Osteocyte (in vitro differentiated cells): ENCODE measurements around the gene MC5R. TPM values are rescaled to one million over a fixed set of nuclear protein-coding genes. Genes with fewer than 3 reads are reported as not detected.

Experiments used
- DNase-seq: peaks from one replicate; pipeline ENCODE4 v3.0.0; 2021; ENCODE audit warnings: mixed read lengths; ENCODE audit not compliant: unreplicated experiment; ENCODE audit errors: extremely low spot score
- H3K27ac Mint-ChIP-seq: one replicate; pipeline ENCODE4 v1.8.0; 2021; ENCODE audit warnings: mild to moderate bottlenecking, mixed read lengths; ENCODE audit not compliant: unreplicated experiment
- H3K27me3 Mint-ChIP-seq: one replicate; pipeline ENCODE4 v1.8.0; 2021; ENCODE audit warnings: mixed read lengths; ENCODE audit not compliant: unreplicated experiment
- H3K36me3 Mint-ChIP-seq: one replicate; pipeline ENCODE4 v1.8.0; 2021; ENCODE audit warnings: mixed read lengths; ENCODE audit not compliant: unreplicated experiment
- H3K4me1 Mint-ChIP-seq: one replicate; pipeline ENCODE4 v1.8.0; 2021; ENCODE audit warnings: mixed read lengths; ENCODE audit not compliant: unreplicated experiment
- H3K4me3 Mint-ChIP-seq: one replicate; pipeline ENCODE4 v1.8.0; 2021; ENCODE audit warnings: mild to moderate bottlenecking, moderate library complexity, mixed read lengths; ENCODE audit not compliant: unreplicated experiment
- H3K9me3 Mint-ChIP-seq: one replicate; pipeline ENCODE4 v1.8.0; 2021; ENCODE audit warnings: mixed read lengths; ENCODE audit not compliant: unreplicated experiment
- long read RNA-seq: library from polyadenylated mRNA; unstranded; transcript quantifications from one replicate; pipeline ENCODE4 v2.0.0, GENCODE V29; 2021
- total RNA-seq: library from RNA; stranded (reverse); gene quantifications from 2 replicates; pipeline ENCODE4 v1.2.1, GENCODE V29; 2021
- TF ChIP-seq, protein P1 (sequence below): fragments of 200-600 bp; sonication (generic); IDR thresholded peaks from 2 replicates; pipeline ENCODE4 v1.5.0; 2021; ENCODE audit warnings: antibody characterized with exemption, mild to moderate bottlenecking, moderate library complexity

The MC5R gene
- not detected in 2 replicates for total RNA-seq
- long read RNA-seq: 0 reads

DNA sequence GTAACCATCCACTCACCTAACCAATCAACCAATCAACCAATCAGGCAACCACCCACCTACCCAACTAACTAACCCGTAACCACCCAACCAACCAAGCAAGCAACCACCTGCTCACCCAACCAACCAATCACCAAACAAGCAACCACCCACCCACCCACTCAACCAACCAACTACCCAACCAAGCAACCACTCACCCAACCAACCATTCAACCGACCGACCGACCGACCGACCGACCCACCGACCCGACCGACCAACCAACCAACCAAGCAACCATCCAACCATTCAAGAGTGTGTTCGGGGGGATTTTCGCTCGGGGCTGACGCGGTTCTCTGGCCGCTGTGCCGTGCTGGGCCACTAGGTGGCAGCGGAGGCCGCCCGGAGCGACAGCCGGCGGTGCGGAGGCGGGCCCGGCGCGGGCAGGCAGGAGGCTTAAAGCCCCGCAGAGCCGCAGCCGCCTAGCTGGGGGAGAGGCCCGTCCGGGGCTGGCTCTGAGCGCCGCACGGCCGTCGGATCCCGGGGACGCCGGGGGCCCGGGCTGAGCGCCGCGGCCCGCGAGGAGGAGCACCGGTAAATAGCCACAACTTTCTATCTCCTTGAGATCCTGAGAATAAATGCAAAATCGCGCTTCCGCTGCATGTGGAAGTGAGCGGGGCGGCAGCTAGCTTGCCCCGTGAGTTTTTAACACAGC is at the start of gene MC5R:
MC5R (plus strand) TSS at position 443 of the 689 bp plus-strand sequence. CDS start 1,617 bp downstream, outside the sequence.
- Mint-ChIP-seq H3K27ac (no peak within 1 kb of the TSS), H3K4me1 (no peaks in the 10 kb centered on the region), H3K27me3 (no peaks in the 10 kb centered on the region), H3K4me3 (no peak within 1 kb of the TSS), H3K9me3 (no peaks in the 10 kb centered on the region), H3K36me3 (no peaks in the 10 kb centered on the region)
- TF ChIP-seq, protein P1, sequence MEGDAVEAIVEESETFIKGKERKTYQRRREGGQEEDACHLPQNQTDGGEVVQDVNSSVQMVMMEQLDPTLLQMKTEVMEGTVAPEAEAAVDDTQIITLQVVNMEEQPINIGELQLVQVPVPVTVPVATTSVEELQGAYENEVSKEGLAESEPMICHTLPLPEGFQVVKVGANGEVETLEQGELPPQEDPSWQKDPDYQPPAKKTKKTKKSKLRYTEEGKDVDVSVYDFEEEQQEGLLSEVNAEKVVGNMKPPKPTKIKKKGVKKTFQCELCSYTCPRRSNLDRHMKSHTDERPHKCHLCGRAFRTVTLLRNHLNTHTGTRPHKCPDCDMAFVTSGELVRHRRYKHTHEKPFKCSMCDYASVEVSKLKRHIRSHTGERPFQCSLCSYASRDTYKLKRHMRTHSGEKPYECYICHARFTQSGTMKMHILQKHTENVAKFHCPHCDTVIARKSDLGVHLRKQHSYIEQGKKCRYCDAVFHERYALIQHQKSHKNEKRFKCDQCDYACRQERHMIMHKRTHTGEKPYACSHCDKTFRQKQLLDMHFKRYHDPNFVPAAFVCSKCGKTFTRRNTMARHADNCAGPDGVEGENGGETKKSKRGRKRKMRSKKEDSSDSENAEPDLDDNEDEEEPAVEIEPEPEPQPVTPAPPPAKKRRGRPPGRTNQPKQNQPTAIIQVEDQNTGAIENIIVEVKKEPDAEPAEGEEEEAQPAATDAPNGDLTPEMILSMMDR: peak; percentile 76
- no peak for DNase-seq

DNA sequence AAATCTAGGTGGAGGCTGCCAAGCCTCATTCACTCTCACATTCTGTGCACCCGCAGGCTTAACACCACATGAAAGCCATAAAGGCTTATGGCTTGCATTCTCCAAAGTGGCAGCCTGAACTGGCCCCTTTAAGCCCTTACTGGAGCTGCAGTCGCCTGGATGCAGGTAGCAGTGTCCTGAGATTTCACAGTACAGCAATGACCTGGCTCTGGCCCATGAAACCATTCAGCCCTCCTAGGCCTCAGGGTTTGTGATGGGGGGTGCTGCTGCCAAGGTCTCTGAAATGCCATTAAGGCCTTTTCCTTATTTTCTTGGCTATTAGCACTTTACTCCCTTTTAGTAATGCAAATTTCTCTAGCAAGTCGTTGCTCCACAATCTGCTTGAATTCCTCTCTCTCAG is 48.9 kb upstream of the MC5R start:
- TF ChIP-seq, protein P1: no peak
- H3K9me3 Mint-ChIP-seq: peaks cover 6% of the 10 kb centered on the region
- no peak overlapping the region for H3K27ac Mint-ChIP-seq
- no peak for DNase-seq
- peaks cover 3% of the 10 kb centered on the region for H3K27me3 Mint-ChIP-seq
- H3K36me3 Mint-ChIP-seq: no peaks in the 10 kb centered on the region
- H3K4me1 Mint-ChIP-seq: no peaks in the 10 kb centered on the region
- no peak overlapping the region for H3K4me3 Mint-ChIP-seq

DNA sequence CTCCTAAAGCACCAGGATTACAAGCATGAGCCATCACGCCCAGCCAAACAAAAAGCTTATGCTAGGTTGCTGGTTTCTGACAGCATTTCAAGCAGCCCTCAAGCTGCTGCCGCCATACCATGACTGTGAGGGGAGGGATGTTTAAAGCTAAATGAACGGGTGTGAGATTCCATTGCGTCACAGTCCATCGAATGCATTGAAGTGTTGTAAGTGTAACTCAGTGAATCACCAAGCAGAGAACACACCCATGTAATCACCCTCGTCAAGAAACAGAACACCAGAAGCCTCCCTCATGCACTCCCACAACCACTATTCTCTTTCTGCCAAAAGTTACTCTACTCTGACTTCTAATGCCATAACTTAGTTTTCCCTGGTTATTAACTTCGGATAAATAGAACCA is 32.8 kb upstream of the MC5R start:
- TF ChIP-seq, protein P1: no peak
- DNase-seq: no peak
- no peak overlapping the region for H3K4me3 Mint-ChIP-seq
- peaks cover 3% of the 10 kb centered on the region for H3K27me3 Mint-ChIP-seq
- H3K36me3 Mint-ChIP-seq: no peaks in the 10 kb centered on the region
- no peaks in the 10 kb centered on the region for H3K9me3 Mint-ChIP-seq
- no peak overlapping the region for H3K27ac Mint-ChIP-seq
- no peaks in the 10 kb centered on the region for H3K4me1 Mint-ChIP-seq

DNA sequence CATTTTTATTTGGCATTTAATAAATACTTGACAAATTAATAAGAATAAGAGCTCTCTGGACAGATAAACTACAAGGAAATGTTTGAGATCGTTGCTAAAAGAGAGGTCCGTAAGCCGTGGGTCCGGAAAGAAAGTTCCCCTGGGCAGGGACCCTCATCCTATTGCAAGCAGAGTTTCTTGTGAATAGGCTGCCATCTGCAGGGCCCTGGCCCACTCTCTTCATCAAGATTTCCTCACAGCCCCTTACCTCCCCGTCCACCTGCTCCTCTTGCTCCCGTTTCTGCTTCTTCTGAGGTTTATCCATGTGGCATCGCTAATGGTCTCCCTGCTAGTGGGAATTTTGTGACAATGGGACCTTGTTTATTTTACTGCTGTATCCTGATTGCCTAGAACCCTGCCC is 30.1 kb upstream of the MC5R start:
- TF ChIP-seq, protein P1: no peak
- H3K4me1 Mint-ChIP-seq: no peaks in the 10 kb centered on the region
- H3K36me3 Mint-ChIP-seq: no peaks in the 10 kb centered on the region
- H3K27me3 Mint-ChIP-seq: peaks cover 3% of the 10 kb centered on the region
- no peak for DNase-seq
- no peak overlapping the region for H3K27ac Mint-ChIP-seq
- H3K9me3 Mint-ChIP-seq: no peaks in the 10 kb centered on the region
- no peak overlapping the region for H3K4me3 Mint-ChIP-seq

DNA sequence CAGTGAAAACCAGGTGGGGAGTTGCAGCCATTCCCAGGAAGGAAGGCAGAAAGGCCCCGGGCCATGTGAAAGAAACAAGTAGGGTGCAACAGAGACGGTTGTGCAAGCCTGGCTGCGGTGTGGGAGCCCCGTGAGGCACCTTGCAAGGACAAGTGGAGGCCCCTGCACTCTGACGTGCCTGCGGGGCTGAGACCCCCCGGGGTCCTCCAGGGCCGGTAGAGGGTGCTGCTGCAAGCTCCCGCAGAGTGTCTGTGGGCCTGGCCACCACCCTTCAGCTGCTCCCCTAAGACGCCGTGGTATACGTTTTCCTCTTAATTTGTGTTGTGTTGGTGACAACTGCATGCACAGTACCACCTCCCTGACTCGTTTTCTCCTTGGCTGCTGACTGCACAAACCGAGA is 27.4 kb upstream of the MC5R start:
- no peaks in the 10 kb centered on the region for H3K9me3 Mint-ChIP-seq
- H3K36me3 Mint-ChIP-seq: no peaks in the 10 kb centered on the region
- H3K4me1 Mint-ChIP-seq: peaks cover 3% of the 10 kb centered on the region
- H3K27me3 Mint-ChIP-seq: peaks cover 12% of the 10 kb centered on the region
- no peak for DNase-seq
- no peak overlapping the region for H3K4me3 Mint-ChIP-seq
- H3K27ac Mint-ChIP-seq: no peak overlapping the region
- TF ChIP-seq, protein P1: no peak
